GM13976 (cell line): ENCODE results near the gene DIRAS1.

Experiments
- DNase-seq: peaks from one replicate; pipeline ENCODE4 v3.0.0; 2012; ENCODE audit warnings: low spot score
- in situ Hi-C: fragments of 300-500 bp; cut with MboI; formaldehyde crosslinking; loops from one replicate; pipeline ENCODE4 v1.12.0; 2022; ENCODE audit warnings: low sequenced_read_pairs, mixed read lengths, inconsistent platforms; ENCODE audit not compliant: unreplicated experiment
- TF ChIP-seq, protein P1 (sequence below): IDR thresholded peaks from 2 replicates; pipeline ENCODE4 v1.5.1; 2012; ENCODE audit warnings: borderline replicate concordance, mild to moderate bottlenecking; ENCODE audit not compliant: insufficient read depth; ENCODE audit errors: extremely low read depth, missing control alignments, control extremely low read depth

The DIRAS1 gene

DNA sequence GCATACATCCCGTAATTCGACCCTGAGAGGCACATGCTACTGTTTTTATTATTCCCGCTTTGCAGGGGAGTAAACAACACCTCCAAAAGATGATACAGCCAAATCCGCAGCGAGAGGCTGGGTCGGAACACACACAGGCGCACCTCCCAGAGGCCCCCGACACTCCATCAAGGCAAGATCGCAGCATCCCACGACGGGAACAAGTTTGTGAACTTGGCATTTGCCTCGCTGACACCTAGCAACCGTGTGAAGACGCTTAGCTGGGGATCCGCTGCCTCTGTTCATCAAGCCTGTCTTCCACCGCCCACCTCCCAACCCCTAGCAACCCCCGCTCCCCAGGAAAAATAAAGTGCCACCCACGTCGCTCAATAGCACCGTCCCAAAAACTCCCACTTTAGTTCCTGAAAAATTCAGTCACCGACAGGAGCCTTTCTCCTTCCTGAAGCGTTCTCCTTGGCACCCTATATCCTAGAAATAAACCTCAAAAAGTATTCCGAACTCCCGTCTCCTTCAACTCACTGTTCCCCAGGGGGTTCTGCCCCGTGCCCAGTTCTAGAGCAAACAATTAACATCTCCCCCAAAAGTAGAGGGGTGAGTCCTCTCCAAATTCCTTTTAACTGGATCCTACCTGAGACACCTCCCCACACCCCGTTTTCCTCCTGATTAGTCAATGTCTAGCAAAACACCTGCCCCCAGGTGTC lies 20.4 kb downstream of the DIRAS1 start:
- in situ Hi-C loops, result no loop called here
- TF ChIP-seq, protein P1, sequence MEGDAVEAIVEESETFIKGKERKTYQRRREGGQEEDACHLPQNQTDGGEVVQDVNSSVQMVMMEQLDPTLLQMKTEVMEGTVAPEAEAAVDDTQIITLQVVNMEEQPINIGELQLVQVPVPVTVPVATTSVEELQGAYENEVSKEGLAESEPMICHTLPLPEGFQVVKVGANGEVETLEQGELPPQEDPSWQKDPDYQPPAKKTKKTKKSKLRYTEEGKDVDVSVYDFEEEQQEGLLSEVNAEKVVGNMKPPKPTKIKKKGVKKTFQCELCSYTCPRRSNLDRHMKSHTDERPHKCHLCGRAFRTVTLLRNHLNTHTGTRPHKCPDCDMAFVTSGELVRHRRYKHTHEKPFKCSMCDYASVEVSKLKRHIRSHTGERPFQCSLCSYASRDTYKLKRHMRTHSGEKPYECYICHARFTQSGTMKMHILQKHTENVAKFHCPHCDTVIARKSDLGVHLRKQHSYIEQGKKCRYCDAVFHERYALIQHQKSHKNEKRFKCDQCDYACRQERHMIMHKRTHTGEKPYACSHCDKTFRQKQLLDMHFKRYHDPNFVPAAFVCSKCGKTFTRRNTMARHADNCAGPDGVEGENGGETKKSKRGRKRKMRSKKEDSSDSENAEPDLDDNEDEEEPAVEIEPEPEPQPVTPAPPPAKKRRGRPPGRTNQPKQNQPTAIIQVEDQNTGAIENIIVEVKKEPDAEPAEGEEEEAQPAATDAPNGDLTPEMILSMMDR, result no peak
- DNase-seq, result no peak

- in situ Hi-C loops, result no loop called here
- no peak for DNase-seq
- TF ChIP-seq, protein P1, result no peak
These were observed 21.6 kb downstream of the DIRAS1 start for GRCh38 chr19:2699413-2700140.

DNA sequence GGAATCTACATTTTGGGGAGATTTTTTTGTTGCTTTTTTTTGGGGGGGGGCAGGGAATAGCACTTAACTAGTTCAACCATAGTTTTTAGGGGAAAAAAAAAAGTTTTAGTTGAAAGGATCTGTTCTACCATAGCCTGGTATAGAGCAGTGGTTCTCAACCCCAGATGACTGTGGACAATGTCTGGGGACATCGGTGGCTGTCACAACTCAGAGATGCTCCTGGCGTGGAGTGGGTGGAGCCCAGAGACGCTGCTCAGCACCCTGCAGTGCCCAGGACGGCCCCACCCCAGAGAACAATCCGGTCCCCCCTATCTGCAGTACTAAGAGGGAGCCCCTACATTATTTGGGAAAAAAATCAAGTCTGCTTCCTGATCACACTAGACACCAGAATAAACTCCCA lies 27.0 kb downstream of the DIRAS1 start:
- in situ Hi-C loops, result no loop called here
- TF ChIP-seq, protein P1, result no peak
- no peak for DNase-seq

DNA sequence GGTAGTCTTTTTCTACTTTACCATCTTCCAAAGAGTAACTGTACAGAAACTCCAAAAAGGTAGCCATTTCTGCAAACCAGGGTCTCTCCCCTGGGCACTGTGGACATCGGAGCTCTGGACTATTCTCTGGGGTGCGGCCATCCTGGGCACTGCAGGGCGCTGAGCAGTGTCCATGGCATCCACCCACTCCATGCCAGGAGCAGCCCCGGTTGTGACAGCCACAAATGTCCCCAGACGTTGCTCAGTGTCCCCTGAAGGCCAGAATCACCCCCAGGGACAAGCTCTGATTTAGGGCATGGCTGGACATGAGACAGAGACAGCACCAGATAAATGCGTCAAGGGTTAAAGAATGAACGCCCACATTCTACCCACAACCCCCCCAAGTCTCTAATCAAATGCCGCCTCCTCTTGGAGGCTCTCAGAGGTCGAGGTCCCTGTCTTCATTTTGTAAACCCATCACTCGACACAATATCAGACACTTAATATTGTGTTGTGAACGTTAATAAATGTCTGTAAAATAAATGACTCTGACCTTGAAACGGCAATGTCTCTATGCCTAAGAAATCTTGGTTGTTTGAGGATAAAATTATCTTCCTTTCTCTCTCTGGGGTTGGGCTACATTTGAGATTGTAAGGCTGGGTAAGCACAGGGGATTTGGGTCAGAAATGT lies 27.5 kb downstream of the DIRAS1 start:
- DNase-seq, result no peak
- TF ChIP-seq, protein P1, result no peak
- in situ Hi-C loops, result no loop called here

- in situ Hi-C loops, result no loop called here
- DNase-seq, result no peak
- TF ChIP-seq, protein P1, result no peak
These were observed 29.2 kb downstream of the DIRAS1 start for GRCh38 chr19:2691951-2692350.

GRCh38 chr19:2690856-2691255 lies 30.3 kb downstream of the DIRAS1 start:
- TF ChIP-seq, protein P1, result no peak
- no peak for DNase-seq
- in situ Hi-C loops, result no loop called here
